ENCODE results near the gene EEA1.

DNA sequence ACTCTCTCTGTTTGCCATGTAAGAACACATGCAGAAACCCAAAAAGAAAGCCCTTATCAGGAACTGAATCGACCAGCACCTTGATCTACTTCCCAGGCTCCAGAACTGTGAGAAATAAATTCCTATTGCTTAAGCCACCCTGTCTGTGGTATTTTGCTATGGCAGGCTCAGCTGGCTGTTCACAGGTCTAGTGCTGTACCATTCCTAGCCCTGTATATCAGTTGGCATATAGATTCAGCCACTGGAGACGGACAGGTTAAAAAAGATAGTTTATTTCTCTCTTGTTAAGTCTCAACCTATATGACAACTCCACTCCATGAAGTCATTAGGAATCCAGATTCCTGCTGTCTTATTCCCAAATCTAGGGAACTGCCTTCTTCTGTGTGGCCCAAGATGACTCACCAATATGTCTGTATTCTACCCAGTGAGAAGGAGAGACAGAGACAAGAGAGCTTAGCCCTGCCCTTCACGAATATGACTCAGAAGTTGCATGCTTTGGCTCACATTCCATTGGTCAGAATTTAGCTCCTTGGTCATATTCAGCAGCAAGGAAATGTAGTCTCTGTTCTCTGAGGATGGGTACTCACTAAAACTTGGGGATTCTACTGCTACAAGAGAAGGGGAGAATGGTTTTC, 169.3 kb downstream of the EEA1 start:
- TF ChIP-seq, protein P1, sequence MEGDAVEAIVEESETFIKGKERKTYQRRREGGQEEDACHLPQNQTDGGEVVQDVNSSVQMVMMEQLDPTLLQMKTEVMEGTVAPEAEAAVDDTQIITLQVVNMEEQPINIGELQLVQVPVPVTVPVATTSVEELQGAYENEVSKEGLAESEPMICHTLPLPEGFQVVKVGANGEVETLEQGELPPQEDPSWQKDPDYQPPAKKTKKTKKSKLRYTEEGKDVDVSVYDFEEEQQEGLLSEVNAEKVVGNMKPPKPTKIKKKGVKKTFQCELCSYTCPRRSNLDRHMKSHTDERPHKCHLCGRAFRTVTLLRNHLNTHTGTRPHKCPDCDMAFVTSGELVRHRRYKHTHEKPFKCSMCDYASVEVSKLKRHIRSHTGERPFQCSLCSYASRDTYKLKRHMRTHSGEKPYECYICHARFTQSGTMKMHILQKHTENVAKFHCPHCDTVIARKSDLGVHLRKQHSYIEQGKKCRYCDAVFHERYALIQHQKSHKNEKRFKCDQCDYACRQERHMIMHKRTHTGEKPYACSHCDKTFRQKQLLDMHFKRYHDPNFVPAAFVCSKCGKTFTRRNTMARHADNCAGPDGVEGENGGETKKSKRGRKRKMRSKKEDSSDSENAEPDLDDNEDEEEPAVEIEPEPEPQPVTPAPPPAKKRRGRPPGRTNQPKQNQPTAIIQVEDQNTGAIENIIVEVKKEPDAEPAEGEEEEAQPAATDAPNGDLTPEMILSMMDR (IDR thresholded peaks at IDR 0.05) = no peak
- no peak for TF ChIP-seq POLR2A (IDR thresholded peaks at IDR 0.05)

Measured in right lobe of liver (tissue), 4 donors.